ENCODE results near the gene SPATA12. TPM values are rescaled to one million over a fixed set of nuclear protein-coding genes. Genes with fewer than 3 reads are reported as not detected.
A peak's percentile ranks its signal among the peaks of the same experiment; 100 is the strongest.

The SPATA12 gene, protein sequence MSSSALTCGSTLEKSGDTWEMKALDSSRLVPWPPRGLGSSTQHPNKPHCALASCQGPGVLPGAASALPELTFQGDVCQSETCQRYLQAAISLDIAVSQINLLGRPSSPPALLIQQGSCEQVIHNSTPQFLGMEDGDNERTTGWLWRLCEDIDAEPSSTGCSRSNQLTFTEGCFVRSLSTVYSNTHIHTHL
- 0.19 and 0.34 TPM in 2 replicates for total RNA-seq (2021; fragmentation: NEBNext Ultra II Directional; extraction: Animal tissue kit (Norgen Biotek cat#: 25700))
- 0.93 and 0.97 TPM in 2 replicates for polyA plus RNA-seq (2011; rRNA removed)
- 1.2 TPM for polyA plus RNA-seq (2011; cell fraction: cytosol; rRNA removed)
- polyA plus RNA-seq (2011; cell fraction: nucleus; rRNA removed), result 0.37 TPM
- 0.59 to 0.94 TPM (median 0.87 TPM) in 4 replicates for polyA plus RNA-seq (2012, experiment 1 of 2)
- polyA plus RNA-seq (2012, experiment 2 of 2), result 0.42 TPM
- 0.83 TPM for polyA plus RNA-seq (2013, experiment 1 of 2)
- 0.83 TPM for polyA plus RNA-seq (2013, experiment 2 of 2)
- polyA minus RNA-seq (2011; rRNA and poly(A)+ RNA removed), result 1.3 and 1.6 TPM in 2 replicates
- not detected for polyA minus RNA-seq (2011; cell fraction: cytosol; rRNA and poly(A)+ RNA removed)
- polyA minus RNA-seq (2011; cell fraction: nucleus; rRNA and poly(A)+ RNA removed), result 0.80 TPM
- long read RNA-seq, experiment 1, partial matches to known transcripts, result 0 of 1 reads
- long read RNA-seq, experiment 1, other reads (novel, unspliced or antisense), result 0 of 1 reads
- long read RNA-seq, experiment 2, result 0 reads

- H2BK15ac ChIP-seq (ENCODE audit: low read length), result no peak within 1 kb of the TSS
- no peak within 1 kb of the TSS for H3K14ac ChIP-seq (ENCODE audit: insufficient read length)
- H4K20me1 ChIP-seq (replicated peaks in 1 of 2; ENCODE audit: control insufficient read depth in 1 of 2, insufficient read depth in 2 of 2, low read length in 2 of 2), result no peaks in the 10 kb centered on the region
- no peak within 1 kb of the TSS for H3K23ac ChIP-seq (ENCODE audit: insufficient read length)
- H3K18ac ChIP-seq (ENCODE audit: extremely low read depth, low read length), result no peak within 1 kb of the TSS; the same call in 1 of the 2 replicates
- no peaks in the 10 kb centered on the region for H3K79me2 ChIP-seq (ENCODE audit: control insufficient read depth in 1 of 2, insufficient read depth in 2 of 2, low read length in 2 of 2)
- no peak within 1 kb of the TSS for H2BK20ac ChIP-seq (ENCODE audit: low read length)
- no peak within 1 kb of the TSS for H2BK120ac ChIP-seq (replicated peaks; ENCODE audit: low read depth, low read length)
- 0 out of 2 replicates have a peak within 1 kb of the TSS, but pooled peaks have one; percentile 33 for H2AK5ac ChIP-seq (ENCODE audit: low read depth, low read length)
- peaks cover 0 to 15% (median 8%) of the 10 kb centered on the region in 4 experiments; a peak in 6 of 7 replicates for H3K4me1 ChIP-seq (replicated peaks in 1 of 4; ENCODE audit: control insufficient read depth in 3 of 4, insufficient read depth in 4 of 4, low read length in 3 of 4)
- DNase-seq (ENCODE audit: low read depth in 1 of 2, low spot score in 2 of 2), result peak; percentile 67 to 85
- CTCF ChIA-PET (ENCODE audit: partially characterized antibody), result interaction anchor here (1.2 to 1.4 kb wide), 2 partner anchors 52 to 71 kb away, joined by 4 to 6 read pairs; no protein-coding TSS in a partner anchor
- peak; percentile 45 for FAIRE-seq
- H3K27me3 ChIP-seq (replicated peaks in 1 of 4; ENCODE audit: control insufficient read depth in 3 of 4, extremely low read depth in 1 of 4, insufficient read depth in 3 of 4, low read length in 3 of 4), result no peaks in the 10 kb centered on the region
- H4K5ac ChIP-seq (ENCODE audit: insufficient read length, low read depth, low read length), result peak within 1 kb of the TSS; percentile 61
- peak within 1 kb of the TSS in 2 of 4 experiments; percentile 44 to 48; a peak in 4 of 7 replicates for H3K9ac ChIP-seq (replicated peaks in 1 of 4; ENCODE audit: extremely low read depth in 1 of 4, low read depth in 3 of 4, low read length in 3 of 4)
- H3K36me3 ChIP-seq (ENCODE audit: control insufficient read depth in 2 of 4, insufficient read depth in 4 of 4, low read length in 3 of 4), result no peaks in the 10 kb centered on the region
- 62% methylated on average over 11 of the region's 11 CpGs; no CpG with 5 or more reads in 1 of the 2 experiments for WGBS, 2 experiments (ENCODE audit: extremely low coverage in 1 of 2, insufficient coverage in 1 of 2, insufficient read length in 1 of 2, insufficient replicate concordance in 2 of 2, low coverage in 1 of 2, low lambda C conversion rate in 2 of 2, missing lambda C conversion rate in 1 of 2)
- H4K91ac ChIP-seq (replicated peaks; ENCODE audit: insufficient read length, low read length), result peak within 1 kb of the TSS; percentile 90
- peaks cover 3% of the 10 kb centered on the region; the same call in 1 of the 2 replicates for H3K79me1 ChIP-seq (ENCODE audit: low read depth, low read length)
- H2BK5ac ChIP-seq (ENCODE audit: low read depth, low read length), result peak within 1 kb of the TSS; percentile 41; the same call in 1 of the 2 replicates
- H3K56ac ChIP-seq (replicated peaks; ENCODE audit: insufficient read length, low read depth, low read length), result peak within 1 kb of the TSS; percentile 24
- peak within 1 kb of the TSS; percentile 4 to 46; a peak in 3 of 4 replicates for H3K4me2 ChIP-seq (ENCODE audit: insufficient read depth in 1 of 2, low read depth in 2 of 2, low read length in 2 of 2)
- no peaks in the 10 kb centered on the region for H3K9me3 ChIP-seq (ENCODE audit: insufficient read depth in 2 of 2, low read depth in 1 of 2, low read length in 1 of 2)
- H2AFZ ChIP-seq (ENCODE audit: low read length), result 0 out of 2 replicates have a peak within 1 kb of the TSS, but pooled peaks have one; percentile 8
- H2BK12ac ChIP-seq (ENCODE audit: low read depth, low read length), result 0 out of 2 replicates have a peak within 1 kb of the TSS, but pooled peaks have one; percentile 75
- no peak within 1 kb of the TSS; the same call in 1 of the 2 replicates for H4K8ac ChIP-seq (ENCODE audit: extremely low read depth, insufficient read depth, low read length)
- POLR2A ChIA-PET (ENCODE audit: partially characterized antibody), result interaction anchor here (0.8 to 1.3 kb wide), 2 partner anchors 18 to 55 kb away, joined by 3 to 7 read pairs; no protein-coding TSS in a partner anchor
- peak within 1 kb of the TSS in 1 of 4 experiments; percentile 26; a peak in 1 of 8 replicates for H3K4me3 ChIP-seq (ENCODE audit: extremely low read depth in 1 of 4, insufficient read depth in 2 of 4, low read depth in 3 of 4, low read length in 4 of 4)
- no peak within 1 kb of the TSS for H3K4ac ChIP-seq (replicated peaks; ENCODE audit: insufficient read length, low read depth, low read length)
- peak within 1 kb of the TSS; percentile 80; the same call in 1 of the 2 replicates for H3K27ac ChIP-seq (ENCODE audit: low read depth, low read length)
- H3K23me2 ChIP-seq (ENCODE audit: low read depth, low read length), result peaks cover 2% of the 10 kb centered on the region; the same call in 1 of the 2 replicates
- TF ChIP-seq BACH1 (IDR thresholded peaks at IDR 0.05; ENCODE audit: low read length) (peak; percentile 63), CEBPB (IDR thresholded peaks at IDR 0.05; ENCODE audit: low read depth, low read length) (no peak), CBX8 (IDR thresholded peaks at IDR 0.05; ENCODE audit: borderline replicate concordance, low read depth, low read length) (no peak), SAP30 (IDR thresholded peaks at IDR 0.05; ENCODE audit: insufficient read depth, insufficient replicate concordance, low read length) (no peak), GABPA (IDR thresholded peaks at IDR 0.05; ENCODE audit: borderline replicate concordance, insufficient read depth, low read length) (no peak), JUND (IDR thresholded peaks at IDR 0.05; ENCODE audit: low read length) (peak; percentile 95), RXRA (IDR thresholded peaks at IDR 0.05; ENCODE audit: insufficient read depth, low read depth, low read length) (no peak)
Observed at GRCh38 chr3:57060089-57060821, at the start of gene SPATA12. SPATA12 (plus strand) TSS chr3:57060664; CDS start chr3:57073695, 13,031 bp downstream.
